B cell (primary cell): Measurements from ENCODE around the gene ZNHIT1. TPM values are rescaled to one million over a fixed set of nuclear protein-coding genes. Genes with fewer than 3 reads are reported as not detected.

Experiments
- ATAC-seq: fragments of 200-7000 bp; cut with Tn5 transposase; one replicate; pipeline ENCODE4 v1.10.0; 2021; ENCODE audit warnings: low read depth, mild to moderate bottlenecking, moderate number of reproducible peaks, moderate library complexity
- CTCF ChIA-PET: fragments of 350-600 bp; sonication (Branson Sonifier 250); formaldehyde crosslinking; loops from one replicate; lab custom pipeline; 2021; ENCODE audit warnings: antibody characterized with exemption, inconsistent platforms; lab: Charles Lee
- POLR2A ChIA-PET: fragments of 350-600 bp; sonication (Branson Sonifier 250); formaldehyde crosslinking; loops from one replicate; lab custom pipeline; 2021; ENCODE audit warnings: antibody characterized with exemption; lab: Charles Lee
- DNase-seq: peaks from one replicate; pipeline ENCODE4 v3.0.0; 2013
- H2AFZ ChIP-seq: 2 replicates; pipeline ENCODE4 v1.6.1; 2012; ENCODE audit warnings: mild to moderate bottlenecking, low read depth, low read length; ENCODE audit not compliant: insufficient read depth, poor library complexity, severe bottlenecking
- H3K27ac ChIP-seq, 2 donors: 1 replicate in 1 of 2; 2 replicates in 1 of 2; pipeline ENCODE4 v1.5.1; 2012 to 2013; ENCODE audit warnings: low read length in 2 of 2, mild to moderate bottlenecking in 2 of 2, moderate library complexity in 1 of 2
- H3K27me3 ChIP-seq, 4 experiments: fragments of 200-600 bp in 1 of 4; sonication (generic) in 1 of 4; replicated peaks in 1 of 4; 1 replicate in 2 of 4; 2 replicates in 2 of 4; pipeline versions ENCODE4 v1.6.1 to v1.7.0; 2013 to 2016; ENCODE audit warnings: low read length in 3 of 4, mild to moderate bottlenecking in 2 of 4, mixed read lengths in 1 of 4, moderate library complexity in 1 of 4; ENCODE audit not compliant: insufficient read depth in 4 of 4, control insufficient read depth in 3 of 4; ENCODE audit errors: control extremely low read depth in 1 of 4
- H3K36me3 ChIP-seq, 2 experiments: replicated peaks in 1 of 2; 1 replicate in 1 of 2; 2 replicates in 1 of 2; pipeline versions ENCODE4 v1.6.1 to v1.7.1; 2013; ENCODE audit warnings: low read length in 1 of 2; ENCODE audit not compliant: insufficient read depth in 2 of 2, control insufficient read depth in 1 of 2; ENCODE audit errors: control extremely low read depth in 1 of 2, extremely low read depth in 1 of 2
- H3K4me1 ChIP-seq, 2 donors: fragments of 200-600 bp in 1 of 2; sonication (generic) in 1 of 2; 1 replicate in 1 of 2; 2 replicates in 1 of 2; pipeline versions ENCODE4 v1.5.1 to v1.6.1; 2013 to 2017; ENCODE audit warnings: low read length in 2 of 2; ENCODE audit not compliant: control insufficient read depth in 2 of 2, insufficient read depth in 2 of 2
- H3K4me2 ChIP-seq: replicated peaks from 2 replicates; pipeline ENCODE3; 2012; ENCODE audit warnings: mild to moderate bottlenecking, low read depth, low read length; ENCODE audit not compliant: poor library complexity, severe bottlenecking
- H3K4me3 ChIP-seq, 5 experiments: fragments of 200-600 bp in 1 of 5; sonication (generic) in 1 of 5; 1 replicate in 3 of 5; 2 replicates in 2 of 5; pipeline versions ENCODE4 v1.5.1 to v1.7.0; 2011 to 2016; ENCODE audit warnings: low read length in 4 of 5, mild to moderate bottlenecking in 4 of 5, low read depth in 2 of 5, control low read depth in 1 of 5, moderate library complexity in 1 of 5; ENCODE audit not compliant: insufficient read depth in 1 of 5; ENCODE audit errors: control extremely low read depth in 1 of 5, extremely low read depth in 1 of 5
- H3K79me2 ChIP-seq: fragments of 200-600 bp; sonication (generic); one replicate; pipeline ENCODE4 v1.6.0; 2016; ENCODE audit warnings: low read length; ENCODE audit not compliant: control insufficient read depth, insufficient read depth
- H3K9ac ChIP-seq: fragments of 200-600 bp; sonication (generic); 2 replicates; pipeline ENCODE4 v1.6.1; 2017; ENCODE audit warnings: mild to moderate bottlenecking, low read length, moderate library complexity
- H3K9me3 ChIP-seq, 3 donors: one replicate each; pipeline versions ENCODE4 v1.6.1 to v1.7.1; 2013; ENCODE audit warnings: low read length in 2 of 3; ENCODE audit not compliant: control insufficient read depth in 2 of 3, insufficient read depth in 1 of 3; ENCODE audit errors: control extremely low read depth in 1 of 3
- H4K20me1 ChIP-seq: 2 replicates; pipeline ENCODE4 v1.6.0; 2012; ENCODE audit warnings: mild to moderate bottlenecking, low read length; ENCODE audit not compliant: insufficient read depth, control insufficient read depth, poor library complexity, severe bottlenecking
- H3K27ac Mint-ChIP-seq: one replicate; pipeline ENCODE4 v1.8.0; 2021; ENCODE audit warnings: mixed read lengths
- H3K27me3 Mint-ChIP-seq: one replicate; pipeline ENCODE4 v1.8.0; 2021; ENCODE audit warnings: mixed read lengths
- H3K4me1 Mint-ChIP-seq: one replicate; pipeline ENCODE4 v1.8.0; 2021; ENCODE audit warnings: mixed read lengths
- H3K4me3 Mint-ChIP-seq: one replicate; pipeline ENCODE4 v1.8.0; 2021; ENCODE audit warnings: mixed read lengths
- H3K9me3 Mint-ChIP-seq: one replicate; pipeline ENCODE4 v1.8.0; 2022; ENCODE audit warnings: mixed read lengths; ENCODE audit not compliant: insufficient read depth
- CTCF ChIP-seq: fragments of 200-600 bp; IDR thresholded peaks from one replicate; pipeline ENCODE4 v1.8.0; 2022; ENCODE audit warnings: antibody characterized with exemption, mild to moderate bottlenecking
- EZH2 ChIP-seq: IDR thresholded peaks from 2 replicates; pipeline ENCODE4 v1.6.1; 2012; ENCODE audit warnings: borderline replicate concordance, low read depth, mild to moderate bottlenecking, moderate library complexity, low read length; ENCODE audit not compliant: insufficient read depth, poor library complexity, severe bottlenecking
- WGBS: methylation state at CpG from one replicate; pipeline ENCODE4 v1.1.5; 2013; ENCODE audit warnings: missing lambda C conversion rate; ENCODE audit not compliant: insufficient coverage; 5-methylcytosine and 5-hydroxymethylcytosine counted together
- intact Hi-C: fragments of 100-400 bp; cut with micrococcal nuclease; formaldehyde crosslinking; loops from one replicate; pipeline ENCODE4 v1.10.0; 2022
- polyA plus RNA-seq: library from polyadenylated mRNA; depleted of rRNA; stranded (reverse); fragments of >200 nt; gene quantifications from 2 replicates; pipeline ENCODE4 v1.2.3, GENCODE V29; 2012
- total RNA-seq, 2 donors: library from RNA; stranded (reverse); fragments of 120-200 nt in 1 of 2; gene quantifications; 1 replicate in 1 of 2; 2 replicates in 1 of 2; pipeline versions ENCODE4 v1.2.3 to v1.2.4, GENCODE V29; 2013 to 2022

The ZNHIT1 gene
- total and polyA plus RNA-seq, 2 donors (not counting 1 experiment from before 2014, with no cell fraction given) = 28.5 to 37.3 TPM

GRCh38 chr7:101211501-101211900, 6.5 kb upstream of the ZNHIT1 start:
- Histone ChIP-seq H3K36me3 (peaks cover 0 to 23% of the 10 kb centered on the region in 2 experiments), H3K79me2 (no peaks in the 10 kb centered on the region), H2AFZ (no peak overlapping the region), H3K9ac (no peak overlapping the region), H3K4me3 (no peak overlapping the region), H3K4me2 (no peak overlapping the region), H3K27ac (no peak overlapping the region), H4K20me1 (no peaks in the 10 kb centered on the region), H3K27me3 (no peaks in the 10 kb centered on the region), H3K4me1 (peaks cover 3 to 4% of the 10 kb centered on the region in 2 donors), H3K9me3 (no peaks in the 10 kb centered on the region)
- DNase-seq = no peak
- intact Hi-C loops = no loop called here
- ChIA-PET CTCF (interaction anchor here (1.1 kb wide), 1 partner anchor 71 kb away, joined by 4 read pairs; no protein-coding TSS in a partner anchor), POLR2A (no interaction called here)
- no peak overlapping the region for H3K27ac Mint-ChIP-seq
- 96% methylated on average over 24 of the region's 24 CpGs for WGBS
- TF ChIP-seq CTCF (no peak), EZH2 (no peak)
- no peak overlapping the region for H3K4me3 Mint-ChIP-seq
- H3K4me1 Mint-ChIP-seq = peaks cover 6% of the 10 kb centered on the region
- no peak for ATAC-seq
- no peaks in the 10 kb centered on the region for H3K9me3 Mint-ChIP-seq
- H3K27me3 Mint-ChIP-seq = no peaks in the 10 kb centered on the region

GRCh38 chr7:101212014-101212413, 6.0 kb upstream of the ZNHIT1 start:
- ATAC-seq = no peak
- Histone ChIP-seq H3K4me3 (no peak overlapping the region), H3K27me3 (no peaks in the 10 kb centered on the region), H3K36me3 (peaks cover 0 to 23% of the 10 kb centered on the region in 2 experiments), H4K20me1 (no peaks in the 10 kb centered on the region), H3K27ac (no peak overlapping the region), H3K9me3 (no peaks in the 10 kb centered on the region), H3K79me2 (no peaks in the 10 kb centered on the region), H3K4me2 (no peak overlapping the region), H3K9ac (no peak overlapping the region), H3K4me1 (peaks cover 7 to 9% of the 10 kb centered on the region in 2 donors), H2AFZ (no peak overlapping the region)
- peaks cover 10% of the 10 kb centered on the region for H3K4me1 Mint-ChIP-seq
- ChIA-PET POLR2A (no interaction called here), CTCF (no interaction called here)
- no peak for DNase-seq
- H3K27me3 Mint-ChIP-seq = no peaks in the 10 kb centered on the region
- 94% methylated on average over 5 of the region's 8 CpGs for WGBS
- TF ChIP-seq EZH2 (no peak), CTCF (no peak)
- no peak overlapping the region for H3K4me3 Mint-ChIP-seq
- H3K9me3 Mint-ChIP-seq = no peaks in the 10 kb centered on the region
- intact Hi-C loops = no loop called here
- H3K27ac Mint-ChIP-seq = no peak overlapping the region
